ENCODE data around the gene ZMYND11. TPM values are rescaled to one million over a fixed set of nuclear protein-coding genes. Genes with fewer than 3 reads are reported as not detected.

Gene ZMYND11
- total RNA-seq, 1 donor from 2014 or later, result 49.7 TPM

GRCh38 chr10:267705-268104, 132.4 kb downstream of the ZMYND11 start:
- no peak for TF ChIP-seq CTCF (conservative IDR thresholded peaks at IDR 0.05)
- no peak for DNase-seq (ENCODE audit: low read depth, low spot score)
- H3K27ac Mint-ChIP-seq (ENCODE audit: unreplicated experiment), result no peak overlapping the region
- H3K36me3 Mint-ChIP-seq (ENCODE audit: low read depth), result peaks cover 2% of the 10 kb centered on the region
- peaks cover 4% of the 10 kb centered on the region for H3K4me1 Mint-ChIP-seq
- H3K4me3 Mint-ChIP-seq, result no peak overlapping the region
- no peaks in the 10 kb centered on the region for H3K27me3 Mint-ChIP-seq (ENCODE audit: low read depth)
- no peaks in the 10 kb centered on the region for H3K9me3 Mint-ChIP-seq

- Mint-ChIP-seq H3K36me3 (ENCODE audit: low read depth) (no peaks in the 10 kb centered on the region), H3K4me1 (peaks cover 4% of the 10 kb centered on the region), H3K27ac (ENCODE audit: unreplicated experiment) (no peak overlapping the region), H3K4me3 (no peak overlapping the region), H3K9me3 (no peaks in the 10 kb centered on the region), H3K27me3 (ENCODE audit: low read depth) (no peaks in the 10 kb centered on the region)
- no peak for TF ChIP-seq CTCF (conservative IDR thresholded peaks at IDR 0.05)
- DNase-seq (ENCODE audit: low read depth, low spot score), result no peak
Observed at GRCh38 chr10:269440-270074, 134.3 kb downstream of the ZMYND11 start.

- H3K9me3 Mint-ChIP-seq, result no peaks in the 10 kb centered on the region
- no peak overlapping the region for H3K4me3 Mint-ChIP-seq
- no peak for TF ChIP-seq CTCF (conservative IDR thresholded peaks at IDR 0.05)
- no peak for DNase-seq (ENCODE audit: low read depth, low spot score)
- H3K27me3 Mint-ChIP-seq (ENCODE audit: low read depth), result no peaks in the 10 kb centered on the region
- H3K4me1 Mint-ChIP-seq, result peaks cover 7% of the 10 kb centered on the region
- no peaks in the 10 kb centered on the region for H3K36me3 Mint-ChIP-seq (ENCODE audit: low read depth)
- no peak overlapping the region for H3K27ac Mint-ChIP-seq (ENCODE audit: unreplicated experiment)
Observed at GRCh38 chr10:271201-271600, 135.9 kb downstream of the ZMYND11 start.

GRCh38 chr10:271722-272121, 136.5 kb downstream of the ZMYND11 start:
- Mint-ChIP-seq H3K9me3 (no peaks in the 10 kb centered on the region), H3K27ac (ENCODE audit: unreplicated experiment) (peak overlapping the region; percentile 19), H3K4me3 (no peak overlapping the region), H3K36me3 (ENCODE audit: low read depth) (no peaks in the 10 kb centered on the region), H3K27me3 (ENCODE audit: low read depth) (no peaks in the 10 kb centered on the region), H3K4me1 (peaks cover 7% of the 10 kb centered on the region)
- no peak for TF ChIP-seq CTCF (conservative IDR thresholded peaks at IDR 0.05)
- DNase-seq (ENCODE audit: low read depth, low spot score), result no peak

- H3K4me1 Mint-ChIP-seq, result peaks cover 7% of the 10 kb centered on the region
- no peaks in the 10 kb centered on the region for H3K9me3 Mint-ChIP-seq
- no peak overlapping the region for H3K27ac Mint-ChIP-seq (ENCODE audit: unreplicated experiment)
- no peak for DNase-seq (ENCODE audit: low read depth, low spot score)
- no peaks in the 10 kb centered on the region for H3K27me3 Mint-ChIP-seq (ENCODE audit: low read depth)
- H3K4me3 Mint-ChIP-seq, result no peak overlapping the region
- H3K36me3 Mint-ChIP-seq (ENCODE audit: low read depth), result peaks cover 7% of the 10 kb centered on the region
- no peak for TF ChIP-seq CTCF (conservative IDR thresholded peaks at IDR 0.05)
Observed at GRCh38 chr10:273088-273487, 137.8 kb downstream of the ZMYND11 start.
